Measurements from ENCODE around the gene LHFPL6.

Gene LHFPL6

GRCh38 chr13:39602614-39603366, at the start of gene LHFPL6:
Gene LHFPL6, minus strand, starts transcription at chr13:39603193.
- DNase-seq, result peak; percentile 36

GRCh38 chr13:39646122-39646521, 43.1 kb upstream of the LHFPL6 start:
- no peak for DNase-seq

GRCh38 chr13:39641645-39642044, 38.7 kb upstream of the LHFPL6 start:
- DNase-seq, result no peak

DNA sequence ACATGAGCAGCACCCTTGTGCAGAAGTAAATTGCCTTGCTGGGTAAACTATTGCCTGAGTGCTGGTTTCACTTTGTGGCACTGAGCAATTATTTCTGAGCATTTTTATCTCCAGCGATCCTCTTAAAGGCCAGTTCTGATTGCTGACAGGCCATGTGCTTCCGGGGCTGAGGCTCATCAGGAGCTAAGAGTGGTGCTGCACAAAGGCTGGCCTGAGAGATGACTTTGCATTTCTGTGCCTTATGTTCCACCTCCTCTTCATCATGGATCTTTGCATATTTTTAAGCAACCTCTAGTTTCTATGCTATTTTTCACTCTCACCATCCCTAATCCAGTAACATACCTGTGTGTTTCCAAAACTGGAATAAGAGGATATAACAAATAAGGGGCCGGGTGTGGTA, 34.9 kb upstream of the LHFPL6 start:
- no peak for DNase-seq

GRCh38 chr13:39635564-39635963, 32.6 kb upstream of the LHFPL6 start:
- DNase-seq, result no peak

DNA sequence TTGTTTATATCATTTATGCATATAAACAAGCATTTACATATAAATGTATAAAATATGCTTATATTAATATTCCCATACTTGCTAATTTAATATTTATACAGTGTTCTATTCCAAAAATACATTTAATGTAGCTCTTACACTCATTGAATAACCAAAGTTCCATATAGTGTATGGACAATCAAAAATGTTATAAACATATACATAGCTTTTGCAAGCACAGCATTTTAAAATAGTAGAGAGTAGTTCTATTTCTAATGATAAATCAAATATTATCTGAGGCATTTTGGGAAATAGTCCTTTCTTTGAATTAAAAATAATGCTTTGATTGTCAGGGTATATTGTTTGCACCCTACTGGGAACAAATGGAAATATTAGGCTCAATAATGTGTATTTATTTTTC, 30.0 kb upstream of the LHFPL6 start:
- DNase-seq, result no peak

DNA sequence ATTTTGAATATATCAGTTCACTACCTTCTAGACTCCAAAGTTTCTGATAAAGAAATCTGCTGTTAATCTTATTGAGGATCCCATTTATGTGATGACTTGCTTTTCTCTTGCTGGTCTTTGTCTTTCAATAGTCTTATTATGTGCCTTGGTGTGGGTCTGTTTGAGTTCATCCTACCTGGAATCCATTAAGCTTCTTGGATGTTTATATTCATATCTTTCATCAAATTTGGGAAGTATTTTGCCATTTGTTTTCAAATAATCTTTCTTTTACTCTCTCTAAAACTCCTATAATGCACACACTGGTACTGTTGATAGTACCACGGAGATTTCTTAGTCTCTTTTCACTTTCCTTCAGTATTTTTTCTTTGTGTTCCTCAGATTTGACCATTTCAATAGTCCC, 28.3 kb upstream of the LHFPL6 start:
- no peak for DNase-seq

DNA sequence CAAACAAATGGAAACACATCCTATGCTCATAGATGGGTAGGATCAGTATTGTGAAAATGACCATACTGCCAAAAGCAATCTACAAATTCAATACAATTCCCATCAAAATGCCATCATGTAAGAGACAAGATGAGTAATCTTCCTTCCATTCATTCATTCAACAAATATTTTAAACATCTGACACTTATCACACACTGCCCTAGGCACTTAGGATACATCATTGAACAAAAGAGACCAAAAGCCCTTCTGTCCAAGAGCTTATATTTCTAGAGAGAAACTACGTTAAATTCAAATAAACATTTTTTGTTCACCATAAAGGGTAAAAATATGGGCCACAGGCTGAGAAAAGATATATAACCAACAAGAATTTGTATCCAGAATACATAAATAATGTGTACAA, 20.5 kb upstream of the LHFPL6 start:
- DNase-seq, result no peak

DNA sequence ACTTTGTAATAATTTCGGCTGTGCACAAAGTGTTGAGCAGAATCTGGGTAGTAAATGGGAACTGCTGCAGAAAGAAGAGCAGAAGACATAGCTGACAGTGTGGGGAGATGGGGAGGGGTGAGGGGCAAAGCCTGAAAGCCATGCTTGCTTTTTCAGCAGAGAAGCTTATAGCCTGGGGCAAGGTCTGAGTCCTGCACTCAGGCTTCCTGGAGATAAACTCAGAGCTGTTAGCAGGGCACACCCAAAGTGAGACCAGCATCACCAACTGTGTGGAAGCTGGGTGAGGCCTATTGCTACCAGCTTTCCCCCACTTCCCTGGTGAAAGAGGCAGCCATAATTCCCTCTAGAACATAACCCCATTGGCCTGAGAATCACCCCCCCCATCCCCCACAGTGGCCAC, 15.6 kb upstream of the LHFPL6 start:
- no peak for DNase-seq

GRCh38 chr13:39616087-39616694, 13.2 kb upstream of the LHFPL6 start:
- DNase-seq, result no peak

DNA sequence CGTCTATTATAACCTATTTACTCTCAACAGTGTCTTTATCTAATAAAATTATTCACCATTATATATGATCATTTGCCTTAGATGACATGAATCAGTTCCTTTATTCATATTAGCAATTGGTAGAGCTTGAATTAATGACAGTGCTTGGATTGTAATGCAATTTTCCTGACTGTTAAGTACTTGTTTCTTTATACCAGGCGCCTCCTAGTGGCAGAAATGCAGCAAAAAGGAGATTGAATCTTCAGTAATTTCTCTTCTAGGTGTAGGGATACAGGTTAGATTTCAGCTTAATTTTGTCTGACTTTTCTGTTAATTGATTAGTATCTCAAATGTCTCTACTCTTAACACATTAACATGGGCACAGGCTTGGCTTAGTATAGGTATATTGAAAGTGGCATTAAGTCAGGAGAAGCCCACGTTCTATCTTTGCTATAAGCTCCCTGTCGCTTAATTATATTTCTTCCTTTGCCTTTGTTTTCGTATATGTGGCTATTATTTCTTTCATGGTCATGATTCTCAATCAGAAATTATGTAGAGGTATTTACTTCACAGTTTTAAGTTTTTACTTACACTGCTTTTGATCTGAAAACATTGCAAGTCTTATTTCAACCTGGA, 9.1 kb upstream of the LHFPL6 start:
- DNase-seq, result peak; percentile 15

GRCh38 chr13:39607876-39608275, 4.9 kb upstream of the LHFPL6 start:
- DNase-seq, result no peak

- no peak for DNase-seq
These were observed 2.8 kb upstream of the LHFPL6 start for GRCh38 chr13:39605677-39606320.

GRCh38 chr13:39604756-39605155, 1.8 kb upstream of the LHFPL6 start:
- DNase-seq, result no peak

DNA sequence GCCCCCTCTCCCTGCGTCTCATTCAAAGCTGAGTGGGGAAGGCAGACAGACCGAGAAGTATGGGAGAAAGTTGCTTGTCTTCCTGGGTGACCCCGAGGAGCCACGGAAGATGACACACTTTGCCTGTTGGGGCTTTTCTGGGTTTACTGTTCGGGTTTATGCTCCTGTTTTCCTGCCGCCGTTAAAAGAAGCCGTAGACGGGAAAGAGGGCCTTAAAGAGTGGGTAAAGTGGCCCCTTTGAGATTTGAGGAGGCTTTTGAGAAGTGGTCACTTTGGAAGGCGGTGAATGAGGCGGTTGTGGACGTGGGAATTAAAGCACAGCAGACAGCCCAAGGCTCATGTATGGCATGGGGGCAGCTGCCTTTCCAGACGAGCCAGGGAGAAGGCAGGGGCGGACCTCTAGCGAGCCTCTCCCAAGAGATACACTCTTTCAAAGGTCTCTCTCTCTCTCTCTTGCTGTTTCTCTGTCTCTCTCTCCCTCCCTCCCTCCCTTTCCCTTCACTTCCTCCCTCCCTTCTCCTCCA, 493 bp upstream of the LHFPL6 start:
- DNase-seq, result peak; percentile 19

DNA sequence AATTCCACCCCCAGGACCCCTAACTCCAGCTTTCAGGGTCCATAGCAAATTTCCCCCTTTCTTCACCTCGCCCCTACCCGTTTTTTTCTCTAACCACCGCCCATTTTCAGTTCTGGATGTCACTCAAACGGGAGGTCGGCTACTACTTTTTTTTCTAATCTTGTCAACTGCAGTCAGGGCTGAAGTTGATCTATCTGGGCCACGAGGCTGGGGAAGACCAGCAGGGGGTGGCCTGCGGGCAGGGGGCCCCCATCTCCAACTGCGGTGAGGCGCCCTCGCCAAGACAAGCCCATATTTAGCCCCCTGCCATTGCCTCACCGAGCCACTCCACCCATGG, 748 bp downstream of the LHFPL6 start:
- no peak for DNase-seq

- DNase-seq, result no peak
These were observed 1.4 kb downstream of the LHFPL6 start for GRCh38 chr13:39601636-39602035.

- no peak for DNase-seq
These were observed 2.2 kb downstream of the LHFPL6 start for GRCh38 chr13:39600766-39601165.

GRCh38 chr13:39599842-39600241, 3.2 kb downstream of the LHFPL6 start:
- no peak for DNase-seq

GRCh38 chr13:39599012-39599411, 4.0 kb downstream of the LHFPL6 start:
- no peak for DNase-seq

GRCh38 chr13:39597838-39598237, 5.2 kb downstream of the LHFPL6 start:
- no peak for DNase-seq

GRCh38 chr13:39596685-39597084, 6.3 kb downstream of the LHFPL6 start:
- no peak for DNase-seq

- DNase-seq, result no peak
These were observed 6.8 kb downstream of the LHFPL6 start for GRCh38 chr13:39596176-39596575.

Measured in DMS79 (cell line).